ENCODE results near the gene KCNA2.

KCNA2 gene

DNA sequence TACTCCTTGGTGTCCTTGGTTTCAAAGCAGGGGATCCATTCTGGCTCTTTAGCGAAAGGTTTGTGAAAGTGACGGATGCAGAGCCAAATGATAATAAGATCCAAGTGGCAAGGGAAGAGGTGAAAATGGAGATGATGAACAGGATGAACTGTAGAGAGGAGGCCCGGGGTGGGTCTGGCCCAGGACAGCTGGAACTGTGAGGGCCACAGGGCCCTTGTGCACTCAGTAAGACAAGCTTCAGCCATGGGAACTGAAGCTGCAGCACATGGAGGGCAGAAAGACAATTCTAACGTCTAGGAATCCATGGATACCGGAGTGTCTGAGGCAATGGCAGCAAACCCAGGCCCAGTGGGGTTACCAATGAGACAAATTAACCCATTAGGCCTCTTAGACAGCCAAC lies 4.8 kb downstream of the KCNA2 start:
- DNase-seq = no peak

DNA sequence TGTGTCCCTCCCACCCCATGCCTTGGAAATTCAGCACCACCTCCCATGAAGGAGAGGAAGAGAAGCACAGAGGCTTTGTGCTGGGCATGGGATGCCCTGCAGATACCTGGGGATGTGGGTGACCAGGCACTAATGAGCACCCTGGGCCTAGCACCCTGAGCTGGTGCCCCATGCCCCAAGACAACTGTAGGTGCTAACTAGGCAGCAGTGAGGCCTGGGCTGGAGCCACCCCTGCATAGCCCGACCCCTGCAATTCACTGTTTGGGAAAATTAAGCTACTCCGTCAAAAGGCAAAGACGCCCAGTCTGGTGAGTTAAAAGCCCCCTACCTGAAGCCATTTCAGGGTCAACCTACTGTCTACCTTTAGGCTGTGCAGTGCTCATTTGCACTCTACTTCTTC lies 5.4 kb downstream of the KCNA2 start:
- DNase-seq = no peak

DNA sequence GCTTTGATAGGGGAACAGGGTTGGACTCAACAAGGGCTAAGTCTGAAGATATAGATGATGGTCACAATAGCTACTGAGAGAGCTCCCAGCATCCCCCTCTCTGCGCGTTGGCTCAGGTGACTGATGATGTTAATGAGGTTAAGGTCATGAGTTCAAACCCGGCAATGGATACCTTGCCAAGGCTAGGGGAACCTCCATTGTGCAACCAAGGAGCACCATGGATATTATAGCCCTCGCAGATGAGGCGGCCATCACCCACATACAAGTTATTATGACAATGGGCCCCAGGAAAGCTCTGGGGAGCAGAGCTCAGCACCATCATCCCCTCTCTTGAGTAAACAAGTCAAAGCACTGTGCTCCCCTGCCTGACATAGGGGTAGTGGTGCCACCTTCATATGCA lies 8.2 kb downstream of the KCNA2 start:
- no peak for DNase-seq

DNA sequence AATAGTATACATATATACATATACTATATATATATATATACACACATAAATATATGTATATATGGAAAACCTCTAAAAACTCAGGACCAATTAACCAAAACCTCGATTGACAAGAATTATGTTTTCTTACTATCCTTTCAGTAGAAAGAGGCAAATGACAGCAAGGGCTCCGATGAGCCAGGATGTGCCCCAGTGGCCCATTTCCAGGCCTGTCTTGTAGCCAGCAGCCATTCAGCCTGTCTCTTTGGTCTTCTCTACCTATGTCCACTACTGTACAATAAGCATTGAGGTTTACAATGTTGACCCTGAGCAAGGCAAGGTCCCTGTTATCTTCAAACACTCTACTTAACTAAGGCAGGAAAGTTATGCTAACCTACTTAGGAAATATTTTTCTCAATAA lies 9.8 kb downstream of the KCNA2 start:
- no peak for DNase-seq

DNA sequence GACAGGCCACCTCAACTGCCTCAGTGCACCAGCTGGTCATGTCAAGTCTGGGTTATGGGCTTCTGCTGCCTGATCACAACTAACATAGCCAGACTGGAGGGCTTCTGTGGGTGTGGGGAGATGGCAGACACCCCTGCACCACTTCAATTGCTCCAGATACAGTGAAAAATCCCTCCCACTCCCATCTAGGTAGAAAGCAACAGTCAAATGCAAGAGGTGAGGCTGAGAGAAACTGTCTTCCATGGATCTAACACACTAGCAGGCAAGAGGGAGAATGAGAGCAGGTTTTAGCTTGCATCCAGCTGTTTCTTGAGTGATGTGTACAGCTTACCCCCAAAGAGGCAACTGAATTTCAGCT lies 10.8 kb downstream of the KCNA2 start:
- DNase-seq = no peak

DNA sequence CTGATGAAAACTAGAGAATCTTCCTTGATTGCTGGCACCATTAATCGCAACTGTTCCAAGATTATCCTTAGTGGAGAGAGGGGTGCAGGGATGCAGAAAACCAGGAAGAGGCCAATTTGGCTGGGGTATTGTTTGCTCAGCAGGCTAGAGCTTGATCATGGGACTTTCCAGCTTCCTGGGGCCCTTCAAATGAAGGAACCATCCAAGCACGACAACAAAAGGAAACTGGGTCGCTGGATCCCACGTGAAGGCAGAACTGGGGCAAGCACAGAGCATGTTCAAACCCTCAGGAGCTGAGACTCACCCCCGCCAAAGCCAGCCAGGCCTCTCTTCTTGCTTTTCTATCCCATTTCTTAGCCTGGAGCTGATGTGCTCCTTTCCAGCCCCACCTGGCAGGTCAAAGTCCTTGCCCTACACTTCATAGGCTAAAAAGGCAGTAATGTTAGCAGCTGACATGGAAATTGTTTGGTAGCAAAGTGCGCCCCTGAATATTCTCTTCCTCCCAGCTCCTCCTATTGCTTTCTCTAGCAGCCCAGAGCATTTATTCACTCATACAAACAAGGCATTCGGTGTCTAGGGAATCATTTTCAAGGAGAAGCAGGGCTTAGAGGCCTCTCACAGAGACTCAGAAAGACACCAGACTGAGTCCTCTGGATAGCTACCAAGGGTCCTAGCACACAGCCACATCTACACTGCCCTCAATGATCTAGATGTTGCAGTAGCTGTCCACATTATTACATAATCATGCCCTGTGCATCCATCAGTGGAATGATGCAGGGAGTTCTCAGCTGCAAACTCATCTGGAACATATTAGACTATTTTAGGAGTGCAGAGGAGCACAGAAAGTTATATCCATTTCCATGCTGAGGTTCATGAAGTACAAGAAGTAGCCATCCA lies 11.5 kb downstream of the KCNA2 start:
- no peak for DNase-seq

DNA sequence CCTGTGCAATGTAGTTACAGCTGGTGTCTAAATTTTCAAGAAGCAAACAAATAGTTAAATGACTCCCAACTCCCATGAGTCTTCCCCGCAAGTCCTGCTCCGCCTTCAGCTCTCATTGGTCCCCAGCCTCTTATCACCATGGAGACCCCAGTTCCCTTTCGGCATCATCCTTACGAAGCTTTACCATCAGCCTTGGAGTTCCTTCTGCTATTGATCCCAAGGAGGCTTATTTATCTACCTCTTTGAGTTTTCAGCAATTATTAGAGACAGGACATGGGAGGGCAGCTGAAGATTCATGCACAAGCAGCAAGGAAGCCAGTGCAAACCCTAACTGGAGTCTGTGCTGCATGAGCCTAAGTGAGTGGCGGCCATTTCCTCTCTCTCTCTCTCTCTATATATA lies 12.3 kb downstream of the KCNA2 start:
- DNase-seq = no peak

DNA sequence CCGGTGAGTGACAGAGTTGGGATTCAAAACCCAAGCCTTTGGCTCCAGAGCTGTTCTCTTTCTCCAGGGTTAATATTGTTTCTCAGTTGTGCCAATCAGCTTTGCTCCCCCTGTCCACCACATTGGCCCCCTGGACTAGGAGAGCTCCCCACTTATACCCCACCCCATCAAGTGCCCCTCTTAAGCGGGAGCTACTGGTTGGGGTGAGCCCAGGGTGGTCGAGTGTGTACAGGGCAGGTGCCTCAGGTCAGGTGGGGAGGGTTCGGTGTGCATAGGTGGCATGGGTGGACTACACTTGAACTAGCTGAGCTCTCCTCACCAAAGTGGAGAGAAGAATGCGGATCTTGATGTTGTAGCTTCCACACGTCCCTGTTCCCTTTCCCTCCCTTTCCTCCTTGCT lies 14.2 kb downstream of the KCNA2 start:
- no peak for DNase-seq

DNA sequence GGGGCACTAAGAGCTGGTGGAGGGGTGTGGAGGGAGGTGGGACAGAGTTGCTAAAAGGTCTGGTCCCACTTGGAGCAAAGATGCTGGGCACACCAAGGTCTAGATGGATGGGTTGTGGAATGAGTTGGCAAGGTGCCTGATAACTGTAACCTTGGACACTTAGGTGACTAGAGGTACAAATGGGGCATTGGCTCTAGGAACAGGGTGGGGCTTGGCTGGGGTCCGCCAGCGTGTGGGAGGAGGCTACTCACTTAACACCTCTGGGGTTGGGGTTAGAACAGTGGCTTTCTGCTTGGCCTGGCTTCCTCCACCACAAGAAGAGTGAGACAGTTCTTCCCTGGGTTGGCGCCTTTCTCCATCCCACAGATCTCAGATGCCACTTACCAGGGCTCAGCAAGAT lies 17.2 kb downstream of the KCNA2 start:
- no peak for DNase-seq

DNA sequence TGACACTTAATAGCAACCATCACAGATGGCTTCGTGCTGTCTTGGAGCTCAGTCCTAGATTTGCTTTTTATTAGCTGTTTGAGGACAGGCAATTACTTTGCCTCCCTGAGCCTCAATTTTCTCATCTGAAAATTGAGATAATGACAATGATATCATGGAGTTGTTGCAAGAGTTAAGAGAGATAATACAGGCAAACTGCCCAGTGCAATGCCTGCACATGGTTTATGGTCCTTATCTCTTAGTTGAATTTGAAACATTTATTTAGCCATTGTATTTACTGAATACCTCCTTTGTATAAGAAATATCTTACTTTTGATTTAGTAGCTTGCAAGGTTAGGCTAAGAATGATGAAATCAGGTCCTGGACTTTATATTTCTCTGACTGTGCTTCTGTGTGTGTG lies 17.7 kb downstream of the KCNA2 start:
- DNase-seq = no peak

DNA sequence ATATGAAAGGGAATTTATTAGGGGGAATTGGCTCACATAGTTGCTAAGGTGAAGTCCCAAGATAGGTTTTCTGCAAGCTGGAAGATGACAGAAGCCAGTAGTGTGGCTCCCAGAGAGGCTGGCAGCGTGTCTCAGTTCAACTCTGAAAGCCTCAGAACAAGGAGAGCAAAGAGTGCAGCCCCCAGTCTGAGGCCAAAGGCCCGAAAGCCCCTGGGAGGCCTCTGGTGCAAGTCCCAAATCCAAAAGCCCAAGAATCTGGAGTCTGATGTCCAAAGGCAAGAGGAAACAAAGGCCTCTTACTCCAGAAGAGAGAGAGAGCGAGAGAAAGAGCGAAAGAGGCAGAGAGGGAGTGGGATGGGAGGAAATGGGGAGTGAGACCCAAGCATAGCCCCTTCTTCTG lies 18.3 kb downstream of the KCNA2 start:
- no peak for DNase-seq

DNA sequence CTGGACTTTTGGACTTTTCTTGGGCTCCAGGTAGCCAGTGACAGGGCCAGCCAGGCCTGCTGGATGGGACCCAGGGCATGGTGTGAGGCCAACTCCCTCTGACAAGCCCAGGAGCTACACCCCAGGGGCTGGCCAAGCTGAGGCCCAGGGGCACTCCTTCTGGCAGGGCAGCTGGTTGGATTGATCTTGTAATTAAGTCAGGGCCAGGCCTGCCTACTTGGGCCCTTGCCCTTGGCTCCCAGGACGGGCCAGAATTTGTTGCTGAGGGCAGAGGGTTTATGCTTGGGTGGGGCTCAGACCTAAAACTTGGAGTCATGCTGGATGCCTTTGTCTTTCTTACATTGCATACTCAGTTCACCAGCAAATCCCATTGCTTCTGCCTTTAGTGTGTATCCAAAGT lies 20.7 kb downstream of the KCNA2 start:
- DNase-seq = no peak

DNA sequence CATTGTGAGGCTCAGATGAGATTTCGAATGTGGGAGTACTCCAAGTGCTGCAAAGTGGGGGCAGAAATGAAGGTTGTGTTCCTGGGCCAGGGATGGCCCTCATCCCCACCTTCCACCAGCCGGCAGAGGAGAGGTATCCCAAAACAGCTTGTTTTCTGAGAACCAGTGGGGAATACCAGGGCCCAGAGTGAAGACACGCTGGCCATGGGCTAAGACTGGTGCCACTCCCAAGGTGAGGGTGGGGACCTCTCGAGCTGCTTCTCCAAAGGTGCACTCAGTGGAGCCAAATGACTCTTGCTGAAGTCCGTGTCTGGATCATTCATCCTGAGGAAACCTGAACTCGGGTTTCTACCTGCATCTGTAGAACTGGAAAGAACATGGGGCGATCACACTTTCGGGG lies 22.1 kb downstream of the KCNA2 start:
- no peak for DNase-seq

DNA sequence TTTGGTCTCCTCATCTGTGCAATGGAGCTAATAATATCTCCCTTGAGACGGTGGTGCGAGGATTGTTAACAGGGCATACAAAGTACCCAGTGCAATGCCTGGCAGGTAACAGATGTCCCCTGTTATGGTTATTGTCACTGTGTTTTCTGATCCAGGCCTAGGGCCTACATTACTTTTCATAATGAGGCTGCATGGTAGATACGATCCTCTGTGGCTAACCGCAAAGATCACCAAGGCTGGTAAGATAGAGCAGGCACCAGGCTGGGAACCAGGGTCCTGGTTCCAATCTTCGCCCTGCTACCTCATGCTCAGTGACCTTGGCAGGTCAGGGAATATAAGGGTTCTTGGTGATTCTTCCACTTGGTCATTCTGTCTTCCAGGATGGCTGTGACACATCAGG lies 22.7 kb downstream of the KCNA2 start:
- no peak for DNase-seq

DNA sequence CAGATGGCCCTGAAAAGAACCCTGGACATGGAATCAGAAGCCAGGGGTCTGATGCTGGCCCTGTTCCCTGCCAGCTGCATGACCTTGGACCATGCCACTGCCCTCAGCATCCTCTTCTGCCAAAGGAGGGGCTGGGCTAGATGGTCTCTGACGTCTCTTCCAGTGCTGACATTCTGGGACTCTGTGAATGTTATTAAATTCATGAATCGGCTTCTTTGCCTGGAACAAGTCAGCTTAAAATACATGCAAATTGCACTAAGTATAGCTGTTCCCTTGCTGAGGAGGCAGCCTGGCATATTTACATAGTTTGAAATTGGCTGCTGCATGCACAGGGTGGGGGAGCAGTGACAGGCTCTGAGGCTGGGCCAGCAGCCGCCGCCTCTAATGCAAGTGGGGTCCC lies 23.8 kb downstream of the KCNA2 start:
- DNase-seq = no peak

DNA sequence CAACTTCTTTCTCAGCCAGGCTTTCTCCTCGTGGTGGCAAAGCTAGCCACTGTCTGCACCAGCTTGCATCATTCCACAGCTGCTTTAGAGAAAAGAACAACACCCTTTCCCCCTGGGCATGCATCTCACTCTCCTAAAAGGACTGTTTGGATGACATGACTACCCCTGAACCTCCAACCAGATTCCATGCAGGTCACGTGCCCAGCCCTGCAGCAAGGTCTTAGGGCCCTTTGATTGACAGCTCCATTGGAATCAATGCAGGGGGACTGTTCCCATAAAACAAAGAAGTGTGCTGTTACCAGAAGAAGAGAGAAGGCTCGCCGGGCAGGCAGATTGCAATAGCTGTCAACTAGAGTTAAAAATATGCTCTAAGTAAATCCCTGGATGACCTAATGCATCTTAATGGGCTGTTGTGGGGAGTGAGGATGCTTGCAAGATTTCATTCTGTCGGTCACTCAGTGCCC lies 24.4 kb downstream of the KCNA2 start:
- no peak for DNase-seq

DNA sequence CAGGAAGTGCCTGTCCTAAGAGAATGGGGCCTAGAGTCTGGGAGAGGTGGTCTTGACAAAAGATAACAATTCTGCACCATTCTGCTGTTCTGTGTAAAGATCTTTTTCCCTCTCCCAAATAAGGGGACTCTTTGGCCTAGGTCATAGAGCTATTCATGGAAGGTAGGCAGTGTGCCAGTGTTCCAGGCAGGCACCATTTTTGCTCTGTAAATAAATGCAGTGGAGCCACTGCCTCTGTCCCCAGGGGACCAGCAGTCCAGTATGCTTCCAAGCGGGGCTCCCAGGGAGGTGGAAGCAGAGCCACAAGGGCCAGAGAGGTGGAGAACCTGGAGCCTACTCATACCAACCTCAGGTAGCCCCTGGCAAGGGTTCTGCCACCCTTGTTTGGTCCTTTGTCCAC lies 25.9 kb downstream of the KCNA2 start:
- no peak for DNase-seq

DNA sequence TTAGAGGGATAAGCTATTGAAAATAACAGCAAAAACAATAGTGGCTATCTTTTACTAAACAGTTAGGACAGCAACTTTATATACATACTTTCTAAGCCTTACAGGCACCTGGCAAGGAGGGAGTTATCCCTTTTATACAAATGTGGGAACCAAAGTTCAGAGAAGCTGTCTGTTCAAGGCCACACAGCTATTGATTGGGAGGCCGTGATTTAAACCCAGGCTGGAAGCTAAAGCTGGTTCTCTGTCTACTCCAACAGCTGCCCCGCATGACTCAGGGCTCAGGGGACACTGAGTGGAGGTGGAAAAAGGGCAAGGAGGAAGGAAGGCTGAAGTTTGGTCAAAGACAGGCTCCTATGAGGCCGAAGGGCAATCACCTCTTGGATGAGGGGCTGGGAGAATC lies 26.7 kb downstream of the KCNA2 start:
- no peak for DNase-seq

DNA sequence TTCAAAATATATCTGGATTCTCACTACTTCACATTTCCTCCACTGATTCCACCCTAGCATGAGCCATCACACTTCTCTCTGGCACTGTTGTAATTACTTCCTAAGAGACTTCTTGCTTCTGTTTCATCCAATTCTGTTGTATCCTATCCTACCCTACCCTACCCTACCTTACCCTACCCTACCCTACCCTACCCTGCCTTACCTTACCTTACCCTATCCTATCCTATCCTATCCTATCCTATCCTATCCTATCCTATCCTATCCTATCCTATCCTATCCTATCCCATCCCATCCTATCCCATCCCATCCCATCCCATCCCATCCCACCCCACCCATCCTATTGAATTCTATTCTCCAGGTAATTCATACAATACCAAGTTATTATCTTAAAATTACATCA lies 29.7 kb downstream of the KCNA2 start:
- no peak for DNase-seq

DNA sequence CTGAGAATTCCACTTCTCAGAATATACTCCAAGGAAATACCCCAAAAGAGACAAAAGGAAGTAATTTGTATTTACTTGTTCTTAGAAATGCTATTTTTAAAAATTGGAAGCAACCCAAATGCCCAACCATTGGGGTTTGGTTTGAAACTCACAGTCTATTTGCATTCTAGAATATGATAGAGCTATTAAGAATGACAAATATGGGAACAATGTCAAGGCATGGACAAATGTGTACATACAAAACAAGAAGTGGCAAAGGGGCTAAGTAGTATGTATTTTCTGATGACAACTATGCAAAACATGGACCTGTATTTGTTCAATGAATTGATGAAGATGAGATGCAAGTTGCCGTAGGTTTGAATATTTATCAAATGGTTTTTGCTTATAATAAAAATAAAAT lies 32.8 kb downstream of the KCNA2 start:
- no peak for DNase-seq

DNA sequence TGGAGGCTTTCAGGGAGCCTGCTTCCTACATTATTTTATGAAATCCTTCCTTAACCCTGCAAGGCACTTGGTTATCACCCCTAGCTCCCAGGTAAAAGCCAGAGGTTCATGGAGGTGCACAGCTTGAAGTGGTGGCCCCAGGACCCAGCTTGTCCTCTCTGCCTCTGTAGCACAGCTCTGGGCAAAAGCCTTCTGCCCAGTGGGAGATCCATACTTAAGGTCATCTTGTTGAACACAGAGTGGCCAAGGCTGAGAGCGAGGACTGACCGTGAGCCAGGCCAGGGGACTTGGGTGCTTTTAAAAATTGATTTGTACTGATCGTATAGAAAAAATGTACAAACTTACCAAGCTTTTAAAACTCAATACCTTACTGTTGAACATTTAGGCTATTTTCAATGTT lies 33.4 kb downstream of the KCNA2 start:
- DNase-seq = no peak

DNA sequence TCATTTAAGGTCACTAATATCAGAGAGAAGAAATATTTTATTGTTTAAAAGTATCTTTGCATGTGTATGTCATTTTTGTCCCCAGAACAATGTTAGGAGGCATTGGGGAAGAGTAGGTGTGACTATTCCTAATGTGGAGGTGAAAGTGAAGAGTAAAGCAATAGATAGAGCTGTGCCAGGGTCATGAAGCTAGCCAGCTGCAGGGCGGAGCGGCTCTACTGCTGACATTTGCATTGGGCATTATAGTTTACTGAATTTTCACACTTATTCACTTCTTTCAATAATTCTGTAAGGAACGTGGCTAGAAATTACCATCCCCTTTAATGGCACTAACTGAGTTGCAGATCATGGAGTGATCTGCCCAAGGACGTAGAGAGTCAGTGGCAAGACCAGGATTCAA lies 35.3 kb downstream of the KCNA2 start:
- no peak for DNase-seq

DNA sequence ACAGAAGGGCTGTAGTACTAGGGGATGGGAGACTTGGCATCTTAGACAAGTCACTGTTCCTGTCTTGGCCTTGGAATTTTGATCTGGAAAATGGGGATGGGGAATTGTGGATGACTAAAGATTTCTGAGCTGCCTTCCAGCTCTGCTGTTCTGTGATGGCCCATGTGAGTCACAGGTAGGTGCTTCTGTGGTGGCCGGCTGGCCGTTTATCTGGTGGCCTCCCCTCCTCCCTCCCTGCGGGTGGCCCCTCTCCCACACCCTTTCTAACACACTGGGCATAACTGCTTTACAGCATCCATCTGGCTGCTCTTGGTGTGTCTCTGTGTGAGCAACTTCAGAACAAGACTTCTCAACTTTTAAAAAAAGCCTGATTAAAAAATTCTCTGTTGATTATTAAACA lies 35.9 kb downstream of the KCNA2 start:
- no peak for DNase-seq

DNA sequence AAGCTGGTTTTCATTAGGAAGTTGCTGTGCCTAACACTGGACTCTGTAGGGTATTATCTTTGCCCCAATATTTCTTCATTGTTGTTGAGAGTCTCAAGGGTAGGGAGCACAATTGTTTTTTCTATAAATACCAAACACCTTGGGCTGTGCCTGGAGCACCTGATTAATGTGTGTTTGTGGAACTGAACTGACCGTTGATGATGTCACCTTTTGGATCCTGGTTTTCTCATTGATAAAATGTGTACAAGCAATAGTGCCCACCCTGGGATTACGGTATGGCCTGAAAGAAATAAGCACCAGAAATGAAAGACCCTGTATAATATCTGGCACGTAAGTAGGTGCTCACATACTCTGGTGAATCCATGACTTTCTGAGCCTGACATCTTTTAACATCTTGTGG lies 39.3 kb downstream of the KCNA2 start:
- DNase-seq = no peak

DNA sequence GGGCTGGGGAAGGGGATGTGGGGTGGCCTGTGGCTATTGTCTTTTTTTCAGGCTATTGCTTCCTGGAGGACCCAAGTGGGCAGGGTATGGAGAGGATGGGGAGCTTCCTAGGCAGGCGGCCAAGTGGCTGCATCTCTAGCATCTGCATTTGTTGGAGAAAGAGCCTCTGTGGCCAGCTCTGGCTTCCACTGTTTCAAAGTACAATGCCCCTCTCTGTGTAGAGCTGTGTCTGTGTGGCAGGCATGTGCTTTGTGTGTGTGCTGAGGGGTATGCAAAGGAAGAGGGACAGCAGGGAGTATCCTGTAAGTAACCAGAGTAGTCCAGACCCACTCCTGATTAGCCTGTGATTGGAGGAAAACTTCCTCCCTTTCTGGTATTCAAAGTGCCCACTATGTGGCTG lies 40.6 kb downstream of the KCNA2 start:
- DNase-seq = no peak
